ENCODE measurements around the gene PPP6R3.

PPP6R3 gene

GRCh38 chr11:68574308-68574707 lies 113.8 kb downstream of the PPP6R3 start:
- no peak overlapping the region for H3K4me3 ChIP-seq (ENCODE audit: low read length, poor library complexity, severe bottlenecking)
- no peak overlapping the region for H3K4me2 ChIP-seq (ENCODE audit: low read depth, low read length, poor library complexity, severe bottlenecking)
- H3K27me3 ChIP-seq (ENCODE audit: insufficient read depth, low read length, poor library complexity, severe bottlenecking): no peaks in the 10 kb centered on the region
- peaks cover 2% of the 10 kb centered on the region for H4K20me1 ChIP-seq (ENCODE audit: insufficient read depth, low read length, poor library complexity, severe bottlenecking)
- no peak overlapping the region for H2AFZ ChIP-seq (ENCODE audit: low read length)
- H3F3A ChIP-seq (ENCODE audit: low read depth): no peaks in the 10 kb centered on the region
- no peaks in the 10 kb centered on the region for H3K9me3 ChIP-seq (ENCODE audit: insufficient read depth, low read depth, low read length)
- H3K79me2 ChIP-seq (ENCODE audit: insufficient read depth, low read length): no peaks in the 10 kb centered on the region
- no peak overlapping the region for H3K9ac ChIP-seq (ENCODE audit: low read depth, low read length, poor library complexity, severe bottlenecking)
- TF ChIP-seq EZH2phosphoT487 (IDR thresholded peaks at IDR 0.05; ENCODE audit: borderline replicate concordance): no peak
- no peak for TF ChIP-seq CTCF (conservative IDR thresholded peaks at IDR 0.05; ENCODE audit: low read length)
- peaks cover 95% of the 10 kb centered on the region for H3K36me3 ChIP-seq (ENCODE audit: insufficient read depth, low read length)
- no peaks in the 10 kb centered on the region for H3K4me1 ChIP-seq (ENCODE audit: insufficient read depth, low read length, poor library complexity, severe bottlenecking)
- no peaks in the 10 kb centered on the region for H3K9me2 ChIP-seq (replicated peaks; ENCODE audit: low read depth, low read length)

- Histone ChIP-seq H3K9ac (ENCODE audit: low read depth, low read length, poor library complexity, severe bottlenecking) (no peak overlapping the region), H3K9me2 (replicated peaks; ENCODE audit: low read depth, low read length) (no peaks in the 10 kb centered on the region), H3K9me3 (ENCODE audit: insufficient read depth, low read depth, low read length) (no peaks in the 10 kb centered on the region), H3K4me1 (ENCODE audit: insufficient read depth, low read length, poor library complexity, severe bottlenecking) (no peaks in the 10 kb centered on the region), H3K79me2 (ENCODE audit: insufficient read depth, low read length) (no peaks in the 10 kb centered on the region), H3K4me2 (ENCODE audit: low read depth, low read length, poor library complexity, severe bottlenecking) (no peak overlapping the region), H2AFZ (ENCODE audit: low read length) (no peak overlapping the region), H3F3A (ENCODE audit: low read depth) (no peaks in the 10 kb centered on the region), H4K20me1 (ENCODE audit: insufficient read depth, low read length, poor library complexity, severe bottlenecking) (no peaks in the 10 kb centered on the region), H3K4me3 (ENCODE audit: low read length, poor library complexity, severe bottlenecking) (no peak overlapping the region), H3K27me3 (ENCODE audit: insufficient read depth, low read length, poor library complexity, severe bottlenecking) (no peaks in the 10 kb centered on the region), H3K36me3 (ENCODE audit: insufficient read depth, low read length) (peaks cover 97% of the 10 kb centered on the region)
- no peak for TF ChIP-seq EZH2phosphoT487 (IDR thresholded peaks at IDR 0.05; ENCODE audit: borderline replicate concordance)
Measured at GRCh38 chr11:68575025-68575665, 114.6 kb downstream of the PPP6R3 start.

GRCh38 chr11:68579455-68579854 lies 118.9 kb downstream of the PPP6R3 start:
- no peak overlapping the region for H2AFZ ChIP-seq (ENCODE audit: low read length)
- no peak overlapping the region for H3K4me3 ChIP-seq (ENCODE audit: low read length, poor library complexity, severe bottlenecking)
- no peaks in the 10 kb centered on the region for H3F3A ChIP-seq (ENCODE audit: low read depth)
- H3K9ac ChIP-seq (ENCODE audit: low read depth, low read length, poor library complexity, severe bottlenecking): no peak overlapping the region
- H3K9me2 ChIP-seq (replicated peaks; ENCODE audit: low read depth, low read length): no peaks in the 10 kb centered on the region
- H3K36me3 ChIP-seq (ENCODE audit: insufficient read depth, low read length): peaks cover 95% of the 10 kb centered on the region
- H3K4me1 ChIP-seq (ENCODE audit: insufficient read depth, low read length, poor library complexity, severe bottlenecking): no peaks in the 10 kb centered on the region
- H3K27me3 ChIP-seq (ENCODE audit: insufficient read depth, low read length, poor library complexity, severe bottlenecking): no peaks in the 10 kb centered on the region
- peaks cover 9% of the 10 kb centered on the region for H4K20me1 ChIP-seq (ENCODE audit: insufficient read depth, low read length, poor library complexity, severe bottlenecking)
- TF ChIP-seq CTCF (conservative IDR thresholded peaks at IDR 0.05; ENCODE audit: low read length) (no peak), EZH2phosphoT487 (IDR thresholded peaks at IDR 0.05; ENCODE audit: borderline replicate concordance) (no peak)
- H3K4me2 ChIP-seq (ENCODE audit: low read depth, low read length, poor library complexity, severe bottlenecking): no peak overlapping the region
- no peaks in the 10 kb centered on the region for H3K9me3 ChIP-seq (ENCODE audit: insufficient read depth, low read depth, low read length)
- no peaks in the 10 kb centered on the region for H3K79me2 ChIP-seq (ENCODE audit: insufficient read depth, low read length)

- Histone ChIP-seq H4K20me1 (ENCODE audit: insufficient read depth, low read length, poor library complexity, severe bottlenecking) (peaks cover 12% of the 10 kb centered on the region), H3K4me3 (ENCODE audit: low read length, poor library complexity, severe bottlenecking) (no peak overlapping the region), H3F3A (ENCODE audit: low read depth) (no peaks in the 10 kb centered on the region), H3K27me3 (ENCODE audit: insufficient read depth, low read length, poor library complexity, severe bottlenecking) (no peaks in the 10 kb centered on the region), H3K9ac (ENCODE audit: low read depth, low read length, poor library complexity, severe bottlenecking) (no peak overlapping the region), H3K4me2 (ENCODE audit: low read depth, low read length, poor library complexity, severe bottlenecking) (no peak overlapping the region), H3K36me3 (ENCODE audit: insufficient read depth, low read length) (peaks cover 95% of the 10 kb centered on the region), H3K79me2 (ENCODE audit: insufficient read depth, low read length) (no peaks in the 10 kb centered on the region), H3K9me2 (replicated peaks; ENCODE audit: low read depth, low read length) (no peaks in the 10 kb centered on the region), H3K4me1 (ENCODE audit: insufficient read depth, low read length, poor library complexity, severe bottlenecking) (no peaks in the 10 kb centered on the region), H2AFZ (ENCODE audit: low read length) (no peak overlapping the region), H3K9me3 (ENCODE audit: insufficient read depth, low read depth, low read length) (no peaks in the 10 kb centered on the region)
- no peak for TF ChIP-seq EZH2phosphoT487 (IDR thresholded peaks at IDR 0.05; ENCODE audit: borderline replicate concordance)
- no peak for TF ChIP-seq CTCF (conservative IDR thresholded peaks at IDR 0.05; ENCODE audit: low read length)
Measured at GRCh38 chr11:68581439-68581838, 120.9 kb downstream of the PPP6R3 start.

All from Loucy (cell line).